H9 (cell line): ENCODE data around the gene EVL. TPM values are rescaled to one million over a fixed set of nuclear protein-coding genes. Genes with fewer than 3 reads are reported as not detected.

Experiments used
- DNase-seq: peaks from one replicate; pipeline ENCODE4 v3.0.0-alpha.2; 2017
- H2AFZ ChIP-seq: one replicate; pipeline ENCODE4 v1.6.1; 2013; ENCODE audit warnings: mild to moderate bottlenecking, low read length, control low read depth, moderate library complexity
- H2AK5ac ChIP-seq: 2 replicates; pipeline ENCODE4 v1.6.1; 2013; ENCODE audit warnings: low read length, control low read depth, mixed read lengths; ENCODE audit not compliant: insufficient read length
- H2BK120ac ChIP-seq: one replicate; pipeline ENCODE4 v1.6.1; 2013; ENCODE audit warnings: low read depth, mild to moderate bottlenecking, low read length, control low read depth, inconsistent platforms; ENCODE audit not compliant: poor library complexity, severe bottlenecking
- H2BK12ac ChIP-seq: 2 replicates; pipeline ENCODE4 v1.6.1; 2013; ENCODE audit warnings: low read length, control low read depth, mixed read lengths, low read depth; ENCODE audit not compliant: insufficient read length
- H2BK15ac ChIP-seq: 2 replicates; pipeline ENCODE4 v1.6.1; 2013; ENCODE audit warnings: low read depth, low read length, control low read depth
- H2BK20ac ChIP-seq: one replicate; pipeline ENCODE4 v1.6.1; 2013; ENCODE audit warnings: low read depth, mild to moderate bottlenecking, low read length, control low read depth, inconsistent platforms; ENCODE audit not compliant: poor library complexity, severe bottlenecking
- H2BK5ac ChIP-seq: 2 replicates; pipeline ENCODE4 v1.6.1; 2013; ENCODE audit warnings: low read length, control low read depth, mixed read lengths; ENCODE audit not compliant: insufficient read length
- H3K14ac ChIP-seq: 2 replicates; pipeline ENCODE4 v1.6.1; 2013; ENCODE audit warnings: low read length, control low read depth; ENCODE audit not compliant: insufficient read depth
- H3K18ac ChIP-seq: 2 replicates; pipeline ENCODE4 v1.6.1; 2013; ENCODE audit warnings: low read depth, mild to moderate bottlenecking, mixed read lengths, low read length, control low read depth; ENCODE audit not compliant: insufficient read length
- H3K23ac ChIP-seq: 2 replicates; pipeline ENCODE4 v1.6.1; 2013; ENCODE audit warnings: low read length, control low read depth, mixed read lengths, low read depth; ENCODE audit not compliant: insufficient read length
- H3K23me2 ChIP-seq: 2 replicates; pipeline ENCODE4 v1.6.1; 2013; ENCODE audit warnings: low read depth, mild to moderate bottlenecking, mixed read lengths, low read length, control low read depth; ENCODE audit not compliant: insufficient read length, poor library complexity, severe bottlenecking
- H3K27ac ChIP-seq: 2 replicates; pipeline ENCODE4 v1.5.1; 2013; ENCODE audit warnings: low read length, control low read depth, mixed read lengths, low read depth; ENCODE audit not compliant: insufficient read length
- H3K27me3 ChIP-seq: 2 replicates; pipeline ENCODE4 v1.6.1; 2013; ENCODE audit warnings: low read length, control low read depth, inconsistent platforms; ENCODE audit not compliant: insufficient read depth
- H3K4ac ChIP-seq: 2 replicates; pipeline ENCODE4 v1.6.1; 2013; ENCODE audit warnings: low read depth, mild to moderate bottlenecking, control low read depth, inconsistent platforms, low read length, moderate library complexity
- H3K4me1 ChIP-seq: 2 replicates; pipeline ENCODE4 v1.6.1; 2013; ENCODE audit warnings: low read length, control low read depth, inconsistent platforms; ENCODE audit not compliant: insufficient read depth
- H3K4me2 ChIP-seq: 2 replicates; pipeline ENCODE4 v1.6.1; 2013; ENCODE audit warnings: low read length, control low read depth, mixed read lengths; ENCODE audit not compliant: insufficient read length, insufficient read depth
- H3K56ac ChIP-seq: 2 replicates; pipeline ENCODE4 v1.6.1; 2013; ENCODE audit warnings: low read depth, mild to moderate bottlenecking, mixed read lengths, low read length, control low read depth; ENCODE audit not compliant: insufficient read length
- H3K79me1 ChIP-seq: 2 replicates; pipeline ENCODE4 v1.6.1; 2013; ENCODE audit warnings: low read depth, mild to moderate bottlenecking, moderate library complexity, low read length, control low read depth, inconsistent platforms; ENCODE audit not compliant: insufficient read depth, poor library complexity, severe bottlenecking
- H3K79me2 ChIP-seq: 2 replicates; pipeline ENCODE4 v1.6.1; 2013; ENCODE audit warnings: low read length, control low read depth, inconsistent platforms; ENCODE audit not compliant: insufficient read depth
- H3K9ac ChIP-seq: 2 replicates; pipeline ENCODE4 v1.6.1; 2013; ENCODE audit warnings: low read length, control low read depth, mixed read lengths; ENCODE audit not compliant: insufficient read length; ENCODE audit errors: extremely low read depth
- H3K9me3 ChIP-seq: one replicate; pipeline ENCODE4 v1.6.1; 2013; ENCODE audit warnings: low read depth, low read length, inconsistent platforms; ENCODE audit not compliant: control insufficient read depth
- H3T11ph ChIP-seq: one replicate; pipeline ENCODE4 v1.6.1; 2013; ENCODE audit warnings: mild to moderate bottlenecking, low read length, control low read depth, inconsistent platforms
- H4K20me1 ChIP-seq: one replicate; pipeline ENCODE4 v1.6.1; 2013; ENCODE audit not compliant: control insufficient read depth, insufficient read length, insufficient read depth
- H4K5ac ChIP-seq: 2 replicates; pipeline ENCODE4 v1.6.1; 2013; ENCODE audit warnings: low read depth, mild to moderate bottlenecking, mixed read lengths, low read length, control low read depth; ENCODE audit not compliant: insufficient read length
- H4K8ac ChIP-seq: replicated peaks from 2 replicates; pipeline ENCODE4 v1.6.1; 2013; ENCODE audit warnings: low read length, control low read depth, mixed read lengths, low read depth; ENCODE audit not compliant: insufficient read length
- H4K91ac ChIP-seq: 2 replicates; pipeline ENCODE4 v1.6.1; 2013; ENCODE audit warnings: low read depth, mild to moderate bottlenecking, moderate library complexity, mixed read lengths, low read length, control low read depth; ENCODE audit not compliant: insufficient read length
- H3K27ac Mint-ChIP-seq, 3 experiments: 2 replicates in 2 of 3; 3 replicates in 1 of 3; pipeline ENCODE4 v1.8.0; 2020 to 2021; ENCODE audit warnings: mixed read lengths in 3 of 3, mild to moderate bottlenecking in 1 of 3, moderate library complexity in 1 of 3
- H3K27me3 Mint-ChIP-seq: 2 replicates; pipeline ENCODE4 v1.8.0; 2021; ENCODE audit warnings: low read depth, mild to moderate bottlenecking, moderate library complexity, mixed read lengths
- H3K36me3 Mint-ChIP-seq, 3 experiments: 2 replicates in 2 of 3; 3 replicates in 1 of 3; pipeline ENCODE4 v1.8.0; 2020 to 2021; ENCODE audit warnings: low read depth in 3 of 3, mixed read lengths in 3 of 3; ENCODE audit not compliant: insufficient read depth in 1 of 3
- H3K4me1 Mint-ChIP-seq, 2 experiments: 2 replicates each; pipeline ENCODE4 v1.8.0; 2020; ENCODE audit warnings: mixed read lengths in 2 of 2
- H3K4me3 Mint-ChIP-seq, 2 experiments: 2 replicates in 1 of 2; 3 replicates in 1 of 2; pipeline ENCODE4 v1.8.0; 2020 to 2021; ENCODE audit warnings: mild to moderate bottlenecking in 2 of 2, mixed read lengths in 2 of 2, moderate library complexity in 1 of 2
- H3K9me3 Mint-ChIP-seq, 2 experiments: 2 replicates in 1 of 2; 3 replicates in 1 of 2; pipeline ENCODE4 v1.8.0; 2020; ENCODE audit warnings: mild to moderate bottlenecking in 2 of 2, mixed read lengths in 2 of 2, moderate library complexity in 1 of 2
- WGBS: extraction: QIAGEN DNeasy Blood & Tissue Kit; methylation state at CpG from one replicate; pipeline ENCODE4 v1.1.7; 2013; ENCODE audit warnings: missing lambda C conversion rate, low lambda C conversion rate, mixed read lengths; ENCODE audit not compliant: insufficient read length; ENCODE audit errors: extremely low coverage; 5-methylcytosine and 5-hydroxymethylcytosine counted together
- total RNA-seq: library from RNA; stranded (reverse); gene quantifications from 2 replicates; pipeline ENCODE4 v1.2.1, GENCODE V29; 2021
- TF ChIP-seq, protein P1 (sequence below): fragments of 200-600 bp; sonication (generic); conservative IDR thresholded peaks from 3 replicates; pipeline ENCODE4 v1.8.0; 2021; ENCODE audit warnings: antibody characterized with exemption, mild to moderate bottlenecking

EVL gene
- total RNA-seq, 1 experiment from 2014 or later = 53.2 TPM

DNA sequence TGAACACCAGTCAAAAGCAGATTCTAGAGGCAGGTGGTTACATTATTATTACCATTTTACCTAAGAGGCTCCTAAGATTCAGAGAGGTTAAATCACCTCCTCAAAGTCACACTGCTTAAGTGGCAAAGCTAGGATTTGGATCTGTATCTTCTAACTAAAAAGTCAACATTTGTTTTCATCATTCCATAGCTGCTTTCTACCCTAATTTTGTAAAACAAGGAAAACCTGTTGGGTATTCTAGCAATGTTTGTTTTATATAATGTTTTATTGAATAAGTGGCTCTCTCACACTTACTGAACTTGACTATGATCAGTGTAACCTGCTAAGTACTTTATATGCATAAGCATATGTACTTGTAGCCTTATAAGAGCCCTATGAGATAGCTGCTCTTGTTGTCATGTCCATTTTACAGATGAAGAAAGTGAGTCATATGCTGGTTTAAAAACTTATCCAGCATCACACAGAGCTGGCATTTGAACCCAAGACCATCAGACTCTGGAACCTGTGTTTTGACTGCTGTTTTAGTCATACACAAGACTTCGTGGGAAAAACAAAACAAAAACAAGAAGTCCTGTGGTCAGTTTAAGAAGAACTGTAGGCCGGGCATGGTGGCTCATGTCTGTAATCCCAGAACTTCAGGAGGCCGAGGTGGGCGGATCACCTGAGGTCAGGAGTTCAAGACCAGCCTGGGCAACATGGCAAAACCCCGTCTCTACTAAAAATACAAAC, 31.7 kb upstream of the EVL start:
- no peaks in the 10 kb centered on the region for H3K36me3 Mint-ChIP-seq
- Histone ChIP-seq H4K20me1 (no peaks in the 10 kb centered on the region), H3K4ac (no peak overlapping the region), H3K4me1 (no peaks in the 10 kb centered on the region), H3K23me2 (no peaks in the 10 kb centered on the region), H4K8ac (no peak overlapping the region), H4K5ac (no peak overlapping the region), H3T11ph (no peak overlapping the region), H3K27ac (no peak overlapping the region), H2BK15ac (no peak overlapping the region), H2AK5ac (no peak overlapping the region), H4K91ac (no peak overlapping the region), H2AFZ (no peak overlapping the region), H3K9me3 (no peaks in the 10 kb centered on the region), H2BK5ac (no peak overlapping the region), H3K4me2 (no peak overlapping the region), H3K14ac (no peak overlapping the region), H3K79me2 (no peaks in the 10 kb centered on the region), H3K27me3 (peaks cover 7% of the 10 kb centered on the region; the same call in 1 of the 2 replicates), H3K79me1 (no peaks in the 10 kb centered on the region), H3K9ac (no peak overlapping the region), H2BK12ac (no peak overlapping the region), H3K56ac (no peak overlapping the region), H3K18ac (no peak overlapping the region), H3K23ac (no peak overlapping the region), H2BK120ac (no peak overlapping the region), H2BK20ac (no peak overlapping the region)
- TF ChIP-seq, protein P1, sequence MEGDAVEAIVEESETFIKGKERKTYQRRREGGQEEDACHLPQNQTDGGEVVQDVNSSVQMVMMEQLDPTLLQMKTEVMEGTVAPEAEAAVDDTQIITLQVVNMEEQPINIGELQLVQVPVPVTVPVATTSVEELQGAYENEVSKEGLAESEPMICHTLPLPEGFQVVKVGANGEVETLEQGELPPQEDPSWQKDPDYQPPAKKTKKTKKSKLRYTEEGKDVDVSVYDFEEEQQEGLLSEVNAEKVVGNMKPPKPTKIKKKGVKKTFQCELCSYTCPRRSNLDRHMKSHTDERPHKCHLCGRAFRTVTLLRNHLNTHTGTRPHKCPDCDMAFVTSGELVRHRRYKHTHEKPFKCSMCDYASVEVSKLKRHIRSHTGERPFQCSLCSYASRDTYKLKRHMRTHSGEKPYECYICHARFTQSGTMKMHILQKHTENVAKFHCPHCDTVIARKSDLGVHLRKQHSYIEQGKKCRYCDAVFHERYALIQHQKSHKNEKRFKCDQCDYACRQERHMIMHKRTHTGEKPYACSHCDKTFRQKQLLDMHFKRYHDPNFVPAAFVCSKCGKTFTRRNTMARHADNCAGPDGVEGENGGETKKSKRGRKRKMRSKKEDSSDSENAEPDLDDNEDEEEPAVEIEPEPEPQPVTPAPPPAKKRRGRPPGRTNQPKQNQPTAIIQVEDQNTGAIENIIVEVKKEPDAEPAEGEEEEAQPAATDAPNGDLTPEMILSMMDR = no peak
- no peaks in the 10 kb centered on the region; a peak in 1 of 5 replicates for H3K9me3 Mint-ChIP-seq
- no CpG with 5 or more reads among the region's 5 CpGs for WGBS
- DNase-seq = no peak
- 0 out of 4 replicates have a peak, but pooled peaks cover 3 to 4% of the 10 kb centered on the region in 2 experiments for H3K4me1 Mint-ChIP-seq
- no peak overlapping the region for H3K27ac Mint-ChIP-seq
- peaks cover 29% of the 10 kb centered on the region for H3K27me3 Mint-ChIP-seq
- H3K4me3 Mint-ChIP-seq = no peak overlapping the region
